PC-9 (cell line): ENCODE data around the gene SLC1A2. TPM values are rescaled to one million over a fixed set of nuclear protein-coding genes. Genes with fewer than 3 reads are reported as not detected.

Experiments
- BruUV-seq: library from RNA; stranded (reverse); fragments of 400-500 nt; replicated peaks from 2 replicates; lab custom pipeline; 2021; lab: Mats Ljungman, UMichigan
- CTCF ChIA-PET: fragments of 300-600 bp; sonication (Branson Sonifier 250); formaldehyde crosslinking; loops from one replicate; lab custom pipeline; 2022; ENCODE audit warnings: antibody characterized with exemption; lab: Charles Lee
- POLR2A ChIA-PET: fragments of 300-600 bp; sonication (Branson Sonifier 250); formaldehyde crosslinking; loops from one replicate; lab custom pipeline; 2022; ENCODE audit warnings: antibody characterized with exemption; ENCODE audit not compliant: unreplicated experiment; lab: Charles Lee
- DNase-seq, 2 experiments: peaks; one replicate each; pipeline versions ENCODE4 v3.0.0 to v3.0.0-alpha.2; 2015 to 2022; ENCODE audit warnings: mixed read lengths in 1 of 2
- H2AFZ ChIP-seq: fragments of 200-600 bp; sonication (generic); 2 replicates; pipeline ENCODE4 v1.8.1; 2017; ENCODE audit warnings: antibody characterized with exemption
- H3F3A ChIP-seq: fragments of 200-600 bp; sonication (generic); 2 replicates; pipeline ENCODE4 v1.8.1; 2017; ENCODE audit warnings: antibody characterized with exemption, mild to moderate bottlenecking, low read depth; ENCODE audit not compliant: insufficient read depth
- H3K27ac ChIP-seq: fragments of 200-600 bp; sonication (generic); 2 replicates; pipeline ENCODE4 v1.6.1; 2016; ENCODE audit warnings: mixed run types
- H3K27me3 ChIP-seq: fragments of 200-600 bp; sonication (generic); 2 replicates; pipeline ENCODE4 v1.6.1; 2016; ENCODE audit warnings: low read depth, mixed run types; ENCODE audit not compliant: insufficient read depth
- H3K36me3 ChIP-seq: fragments of 200-600 bp; sonication (generic); 2 replicates; pipeline ENCODE4 v1.6.1; 2016; ENCODE audit warnings: low read depth, mixed run types
- H3K4me1 ChIP-seq: fragments of 200-600 bp; sonication (generic); replicated peaks from 2 replicates; pipeline ENCODE4 v1.6.1; 2016; ENCODE audit warnings: mixed run types; ENCODE audit not compliant: insufficient read depth
- H3K4me2 ChIP-seq: fragments of 200-600 bp; sonication (generic); 2 replicates; pipeline ENCODE4 v1.6.1; 2017; ENCODE audit warnings: mixed run types
- H3K4me3 ChIP-seq: fragments of 200-600 bp; sonication (generic); 2 replicates; pipeline ENCODE4 v1.6.1; 2016; ENCODE audit warnings: mixed run types
- H3K79me2 ChIP-seq: fragments of 200-600 bp; sonication (generic); 2 replicates; pipeline ENCODE4 v1.6.1; 2017; ENCODE audit warnings: low read depth, mixed run types
- H3K9me2 ChIP-seq: fragments of 200-600 bp; sonication (generic); 2 replicates; pipeline ENCODE4 v1.8.1; 2017; ENCODE audit warnings: mild to moderate bottlenecking; ENCODE audit not compliant: insufficient read depth
- H3K9me3 ChIP-seq: fragments of 200-600 bp; sonication (generic); 2 replicates; pipeline ENCODE4 v1.8.1; 2016; ENCODE audit warnings: low read depth; ENCODE audit not compliant: insufficient read depth
- H4K20me1 ChIP-seq: fragments of 200-600 bp; sonication (generic); 2 replicates; pipeline ENCODE4 v1.8.1; 2017; ENCODE audit not compliant: insufficient read depth
- CTCF ChIP-seq: fragments of 200-600 bp; sonication (generic); conservative IDR thresholded peaks from 2 replicates; pipeline ENCODE4 v1.6.1; 2017; ENCODE audit warnings: mixed run types, antibody characterized with exemption, mild to moderate bottlenecking, moderate library complexity
- EZH2 ChIP-seq: fragments of 200-600 bp; sonication (generic); IDR thresholded peaks from 2 replicates; pipeline ENCODE4 v1.8.0; 2017; ENCODE audit warnings: antibody characterized with exemption, low read depth
- intact Hi-C: fragments of 100-400 bp; cut with micrococcal nuclease; formaldehyde crosslinking; loops from one replicate; pipeline ENCODE4 v1.10.0; 2022; ENCODE audit not compliant: unreplicated experiment
- total RNA-seq: library from RNA; stranded (reverse); gene quantifications from 2 replicates; pipeline ENCODE4 v1.2.3, GENCODE V29; 2021

The SLC1A2 gene
- total RNA-seq, 1 experiment from 2014 or later: 0.09 TPM

DNA sequence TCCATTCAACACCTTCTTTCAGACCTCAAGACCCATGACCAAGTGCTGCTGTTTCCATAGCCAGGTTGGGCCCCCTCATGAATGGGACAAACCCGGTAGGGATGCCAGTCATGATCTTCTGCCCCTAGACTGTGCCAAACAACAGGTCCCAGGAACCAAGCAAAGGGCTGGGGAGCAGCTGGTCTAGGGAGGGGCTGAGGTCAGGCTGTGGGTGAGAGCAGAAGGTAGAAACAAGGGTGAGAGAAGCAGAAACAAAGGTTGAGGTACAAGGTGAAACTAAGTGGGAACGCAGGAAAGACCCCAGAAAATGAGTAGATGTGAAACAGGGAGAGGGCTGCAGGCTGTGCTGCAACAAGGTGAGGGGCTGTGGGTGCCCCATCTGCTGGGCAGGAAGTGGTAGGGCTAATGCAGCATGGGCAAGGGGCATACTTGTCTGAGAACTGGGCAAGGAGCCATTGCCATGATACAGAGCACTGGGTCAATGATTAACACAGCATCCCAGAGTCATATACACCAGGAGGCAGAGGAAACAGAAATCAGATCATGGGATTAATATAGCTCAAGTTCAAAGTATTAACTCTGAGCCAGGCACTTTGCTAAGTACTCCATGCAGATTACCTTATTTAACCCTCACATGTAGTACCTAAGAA lies 45.9 kb downstream of the SLC1A2 start:
- no peak overlapping the region for H3K4me3 ChIP-seq
- H3K4me2 ChIP-seq: no peak overlapping the region
- no peaks in the 10 kb centered on the region for H3K79me2 ChIP-seq
- ChIA-PET CTCF (no interaction called here), POLR2A (interaction anchor here (0.6 kb wide), 2 partner anchors 290 to 456 kb away, joined by 3 to 8 read pairs; no protein-coding TSS in a partner anchor)
- H4K20me1 ChIP-seq: no peaks in the 10 kb centered on the region
- TF ChIP-seq CTCF (no peak; the same call in 1 of the 2 replicates), EZH2 (no peak)
- DNase-seq: no peak
- H3K4me1 ChIP-seq: no peaks in the 10 kb centered on the region
- H2AFZ ChIP-seq: no peak overlapping the region
- no peaks in the 10 kb centered on the region for H3K27me3 ChIP-seq
- H3K36me3 ChIP-seq: no peaks in the 10 kb centered on the region
- H3F3A ChIP-seq: no peaks in the 10 kb centered on the region
- H3K27ac ChIP-seq: no peak overlapping the region
- 0 out of 2 replicates have a peak, but pooled peaks cover 4% of the 10 kb centered on the region for H3K9me2 ChIP-seq
- no TSS peak for BruUV-seq
- intact Hi-C loops: no loop called here
- H3K9me3 ChIP-seq: no peaks in the 10 kb centered on the region

DNA sequence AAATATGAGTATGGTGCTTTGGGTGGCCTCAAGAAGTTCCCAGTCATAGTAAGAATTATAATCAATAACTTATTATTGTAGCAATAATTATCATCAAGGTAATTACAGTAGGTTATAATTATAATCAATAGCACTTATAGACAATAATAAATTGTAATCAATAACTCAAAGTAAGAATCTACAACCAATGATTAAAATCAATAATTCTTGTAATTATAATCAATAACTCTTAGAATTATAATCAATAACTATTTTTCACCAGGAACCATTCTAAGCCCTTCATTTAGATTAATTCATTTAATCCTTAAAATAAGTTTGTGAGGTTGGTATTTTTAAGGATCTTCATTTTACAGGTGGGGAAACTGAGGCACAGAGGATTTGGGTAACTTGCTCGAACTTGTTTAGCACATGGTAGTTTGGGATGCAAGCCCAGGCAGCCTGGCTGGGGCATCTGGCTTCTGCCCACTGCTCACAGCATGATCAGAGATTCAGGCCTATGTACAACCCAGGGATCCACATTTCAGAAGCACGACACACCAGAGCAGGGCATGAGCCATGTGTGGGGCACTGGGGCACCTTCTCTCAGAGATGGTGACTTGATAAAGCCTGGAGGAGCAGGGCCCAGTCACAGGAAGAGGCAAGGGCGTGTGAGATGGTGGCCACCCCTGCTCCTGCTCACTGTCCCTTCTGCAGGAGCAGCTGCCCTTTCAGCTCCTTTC lies 46.6 kb downstream of the SLC1A2 start:
- Histone ChIP-seq H3K27ac (no peak overlapping the region), H3K36me3 (no peaks in the 10 kb centered on the region), H3K27me3 (no peaks in the 10 kb centered on the region), H3K4me1 (no peaks in the 10 kb centered on the region), H3F3A (no peaks in the 10 kb centered on the region), H3K4me2 (no peak overlapping the region), H3K9me2 (0 out of 2 replicates have a peak, but pooled peaks cover 4% of the 10 kb centered on the region), H3K4me3 (no peak overlapping the region), H3K9me3 (no peaks in the 10 kb centered on the region), H2AFZ (no peak overlapping the region), H3K79me2 (no peaks in the 10 kb centered on the region), H4K20me1 (no peaks in the 10 kb centered on the region)
- BruUV-seq: no TSS peak
- ChIA-PET CTCF (no interaction called here), POLR2A (no interaction called here)
- no peak for DNase-seq
- no peak for TF ChIP-seq CTCF
- TF ChIP-seq EZH2: no peak
- intact Hi-C loops: no loop called here

- Histone ChIP-seq H3K36me3 (no peaks in the 10 kb centered on the region), H4K20me1 (no peaks in the 10 kb centered on the region), H2AFZ (no peak overlapping the region), H3K79me2 (no peaks in the 10 kb centered on the region), H3K9me2 (0 out of 2 replicates have a peak, but pooled peaks cover 4% of the 10 kb centered on the region), H3K27ac (no peak overlapping the region), H3K27me3 (no peaks in the 10 kb centered on the region), H3K4me3 (no peak overlapping the region), H3F3A (peaks cover 24% of the 10 kb centered on the region), H3K4me1 (peaks cover 29% of the 10 kb centered on the region), H3K9me3 (peaks cover 7% of the 10 kb centered on the region), H3K4me2 (no peak overlapping the region)
- no peak for TF ChIP-seq EZH2
- no peak for TF ChIP-seq CTCF
- intact Hi-C loops: loop anchor here (10.0 kb wide), 1 partner anchor 223 kb away; no protein-coding TSS in a partner anchor
- no peak for DNase-seq
- no TSS peak for BruUV-seq
- CTCF ChIA-PET: no interaction called here
- POLR2A ChIA-PET: no interaction called here
These were observed 51.9 kb downstream of the SLC1A2 start for GRCh38 chr11:35367491-35367890.
